ENCODE measurements around the gene SYT14. TPM values are rescaled to one million over a fixed set of nuclear protein-coding genes. Genes with fewer than 3 reads are reported as not detected.
"Not testable (repeated sequence)": the region's sequence is repeated elsewhere in the genome, so short reads cannot be mapped to it uniquely, and the experiment has no call there.

SYT14 gene
- total and polyA plus RNA-seq, 4 donors: 5.1 to 25.1 (median 7.7) TPM

GRCh38 chr1:209899948-209900347, 38.1 kb upstream of the SYT14 start:
- Histone ChIP-seq H3K27me3 (ENCODE audit: control insufficient read depth, insufficient read depth, low read length) (no peaks in the 10 kb centered on the region), H3K36me3 (ENCODE audit: control insufficient read depth, insufficient read depth, low read length) (no peaks in the 10 kb centered on the region), H3K27ac (ENCODE audit: low read depth, low read length) (no peak overlapping the region), H3K4me1 (ENCODE audit: control insufficient read depth, insufficient read depth, low read length) (no peaks in the 10 kb centered on the region), H3K9me3 (ENCODE audit: control insufficient read depth, insufficient read depth, low read length) (no peaks in the 10 kb centered on the region), H3K4me3 (ENCODE audit: low read depth, low read length) (no peak overlapping the region)
- 51% methylated on average over 2 of the region's 3 CpGs for WGBS (ENCODE audit: insufficient coverage)
- DNase-seq (ENCODE audit: low read depth in 4 of 6, low spot score in 6 of 6): no peak

DNA sequence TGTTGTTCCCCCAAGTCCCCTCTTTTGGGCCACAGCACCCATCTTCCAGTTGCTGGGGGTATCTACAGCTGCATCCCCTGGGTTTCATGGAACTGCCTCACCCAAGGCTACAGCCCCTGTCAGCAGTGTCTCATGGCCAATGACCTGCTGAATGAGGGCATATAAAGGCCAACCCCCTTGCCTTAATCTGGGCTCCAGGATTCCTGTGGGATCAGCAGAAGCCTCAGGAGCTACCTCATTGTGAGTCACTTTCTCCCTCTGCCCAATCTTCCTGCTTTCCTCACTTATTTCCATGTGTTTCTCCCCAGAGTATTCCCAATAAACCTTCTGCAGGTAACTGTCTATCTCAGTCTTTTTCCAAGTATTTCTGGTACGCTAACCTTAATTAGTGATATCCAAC, 37.3 kb upstream of the SYT14 start:
- no peak overlapping the region for H3K4me3 ChIP-seq (ENCODE audit: low read depth, low read length)
- no peak overlapping the region for H3K27ac ChIP-seq (ENCODE audit: low read depth, low read length)
- no peaks in the 10 kb centered on the region for H3K9me3 ChIP-seq (ENCODE audit: control insufficient read depth, insufficient read depth, low read length)
- DNase-seq (ENCODE audit: low read depth in 4 of 6, low spot score in 6 of 6): no peak
- no CpG with 5 or more reads among the region's 1 CpG for WGBS (ENCODE audit: insufficient coverage)
- H3K36me3 ChIP-seq (ENCODE audit: control insufficient read depth, insufficient read depth, low read length): no peaks in the 10 kb centered on the region
- no peaks in the 10 kb centered on the region for H3K27me3 ChIP-seq (ENCODE audit: control insufficient read depth, insufficient read depth, low read length)
- H3K4me1 ChIP-seq (ENCODE audit: control insufficient read depth, insufficient read depth, low read length): no peaks in the 10 kb centered on the region

DNA sequence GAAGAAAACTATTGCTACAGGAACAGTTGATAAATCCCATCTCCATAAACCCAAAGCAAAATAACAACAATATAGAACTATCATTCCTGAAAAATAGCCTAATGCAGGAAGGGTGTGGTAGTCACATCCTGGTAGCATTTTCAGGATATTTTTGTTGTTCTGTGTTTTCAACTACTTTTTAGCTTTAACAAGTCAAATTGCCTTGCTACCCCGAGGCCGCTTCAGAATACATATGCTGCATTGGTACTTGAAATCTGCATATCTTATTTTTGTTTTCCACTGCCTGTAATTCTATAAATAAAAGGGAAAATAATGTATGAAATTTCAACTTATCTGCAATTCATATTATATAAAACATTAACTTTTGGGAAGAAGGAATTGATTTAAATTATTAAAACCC, 36.8 kb upstream of the SYT14 start:
- Histone ChIP-seq H3K9me3 (ENCODE audit: control insufficient read depth, insufficient read depth, low read length) (no peaks in the 10 kb centered on the region), H3K27ac (ENCODE audit: low read depth, low read length) (no peak overlapping the region), H3K36me3 (ENCODE audit: control insufficient read depth, insufficient read depth, low read length) (no peaks in the 10 kb centered on the region), H3K4me1 (ENCODE audit: control insufficient read depth, insufficient read depth, low read length) (no peaks in the 10 kb centered on the region), H3K4me3 (ENCODE audit: low read depth, low read length) (no peak overlapping the region), H3K27me3 (ENCODE audit: control insufficient read depth, insufficient read depth, low read length) (no peaks in the 10 kb centered on the region)
- no peak for DNase-seq (ENCODE audit: low read depth in 4 of 6, low spot score in 6 of 6)
- WGBS (ENCODE audit: insufficient coverage): no CpG with 5 or more reads among the region's 2 CpGs

DNA sequence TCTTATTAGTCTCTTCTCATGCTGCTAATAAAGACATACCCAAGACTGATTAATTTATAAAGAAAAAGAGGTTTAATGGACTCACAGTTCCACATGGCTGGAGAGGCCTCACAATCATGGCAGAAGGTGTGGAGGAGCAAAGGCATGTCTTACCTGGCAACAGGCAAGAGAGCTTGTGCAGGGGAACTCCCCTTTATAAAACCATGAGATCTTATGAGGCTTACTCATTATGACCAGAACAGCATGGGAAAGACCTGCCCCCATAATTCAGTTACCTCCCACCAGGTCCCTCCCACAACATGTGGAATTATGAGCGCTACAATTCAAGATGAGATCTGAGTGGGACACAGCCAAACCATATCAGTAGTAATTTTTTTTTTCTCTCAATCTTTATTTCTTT, 33.2 kb upstream of the SYT14 start:
- H3K27ac ChIP-seq (ENCODE audit: low read depth, low read length); H3K36me3 ChIP-seq (ENCODE audit: control insufficient read depth, insufficient read depth, low read length); H3K9me3 ChIP-seq (ENCODE audit: control insufficient read depth, insufficient read depth, low read length); H3K27me3 ChIP-seq (ENCODE audit: control insufficient read depth, insufficient read depth, low read length); H3K4me1 ChIP-seq (ENCODE audit: control insufficient read depth, insufficient read depth, low read length); H3K4me3 ChIP-seq (ENCODE audit: low read depth, low read length); DNase-seq (ENCODE audit: low read depth in 4 of 6, low spot score in 6 of 6): not testable (repeated sequence)
- WGBS (ENCODE audit: insufficient coverage): no CpG with 5 or more reads among the region's 1 CpG

DNA sequence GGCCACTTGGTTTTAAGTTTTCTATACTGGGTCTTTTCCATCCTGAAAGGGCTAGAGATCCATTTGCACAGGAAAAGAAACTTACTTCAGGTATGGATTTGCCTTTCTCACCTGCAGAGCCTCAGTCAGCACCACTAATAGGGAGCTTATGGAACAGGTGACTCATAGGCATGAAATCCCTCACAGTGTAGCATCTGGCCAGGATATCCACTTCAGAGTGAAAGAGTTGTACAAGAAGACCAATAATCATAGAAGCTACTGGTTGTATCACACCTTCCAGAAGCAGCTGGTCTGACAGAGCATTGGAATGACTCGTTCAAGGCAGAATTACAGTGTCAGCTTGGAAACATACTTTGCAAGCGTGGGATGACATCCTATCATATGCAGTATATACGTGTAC, 26.3 kb upstream of the SYT14 start:
- Histone ChIP-seq H3K4me3 (ENCODE audit: low read depth, low read length) (no peak overlapping the region), H3K4me1 (ENCODE audit: control insufficient read depth, insufficient read depth, low read length) (no peaks in the 10 kb centered on the region), H3K27ac (ENCODE audit: low read depth, low read length) (no peak overlapping the region), H3K27me3 (ENCODE audit: control insufficient read depth, insufficient read depth, low read length) (peaks cover 3% of the 10 kb centered on the region), H3K36me3 (ENCODE audit: control insufficient read depth, insufficient read depth, low read length) (no peaks in the 10 kb centered on the region), H3K9me3 (ENCODE audit: control insufficient read depth, insufficient read depth, low read length) (no peaks in the 10 kb centered on the region)
- no peak for DNase-seq (ENCODE audit: low read depth in 4 of 6, low spot score in 6 of 6)
- WGBS (ENCODE audit: insufficient coverage): 80% methylated on average over 1 of the region's 3 CpGs

DNA sequence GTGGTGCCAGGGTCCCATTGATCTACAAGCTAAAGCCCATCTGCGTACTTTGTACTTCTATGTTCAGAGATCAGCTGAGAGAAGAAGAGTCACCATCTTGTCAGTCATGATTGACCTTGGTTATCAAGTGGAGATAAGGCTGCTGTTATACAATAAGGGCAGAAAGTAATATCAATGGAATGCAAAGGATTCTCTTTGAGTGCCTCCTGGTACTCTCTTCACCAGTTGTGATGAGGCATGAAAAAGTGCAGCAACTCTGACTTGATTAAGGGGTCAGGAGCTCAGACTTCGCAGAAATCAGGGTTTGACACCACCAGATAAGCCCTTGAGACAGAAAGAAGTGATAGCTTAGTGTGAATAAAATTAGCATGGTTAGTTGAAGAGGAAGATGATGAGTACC, 25.7 kb upstream of the SYT14 start:
- Histone ChIP-seq H3K36me3 (ENCODE audit: control insufficient read depth, insufficient read depth, low read length) (no peaks in the 10 kb centered on the region), H3K9me3 (ENCODE audit: control insufficient read depth, insufficient read depth, low read length) (no peaks in the 10 kb centered on the region), H3K27me3 (ENCODE audit: control insufficient read depth, insufficient read depth, low read length) (peaks cover 3% of the 10 kb centered on the region), H3K27ac (ENCODE audit: low read depth, low read length) (no peak overlapping the region), H3K4me3 (ENCODE audit: low read depth, low read length) (no peak overlapping the region), H3K4me1 (ENCODE audit: control insufficient read depth, insufficient read depth, low read length) (no peaks in the 10 kb centered on the region)
- no CpG with 5 or more reads among the region's 2 CpGs for WGBS (ENCODE audit: insufficient coverage)
- DNase-seq (ENCODE audit: low read depth in 4 of 6, low spot score in 6 of 6): no peak

DNA sequence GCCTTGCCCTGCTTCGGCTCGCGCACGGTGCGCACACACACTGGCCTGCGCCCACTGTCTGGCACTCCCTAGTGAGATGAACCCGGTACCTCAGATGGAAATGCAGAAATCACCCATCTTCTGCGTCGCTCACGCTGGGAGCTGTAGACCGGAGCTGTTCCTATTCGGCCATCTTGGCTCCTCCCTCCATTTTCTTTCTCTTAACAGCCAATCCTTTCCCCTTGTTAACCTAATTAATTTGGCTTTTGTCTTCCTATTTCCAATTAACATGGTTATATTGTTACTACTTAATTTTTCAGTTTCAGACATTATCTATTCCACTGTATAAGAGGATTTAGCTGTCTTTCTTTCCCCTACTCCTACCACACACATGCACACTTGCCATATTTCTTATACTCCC, 18.4 kb upstream of the SYT14 start:
- not testable (repeated sequence) for H3K27ac ChIP-seq (ENCODE audit: low read depth, low read length); H3K4me3 ChIP-seq (ENCODE audit: low read depth, low read length); H3K4me1 ChIP-seq (ENCODE audit: control insufficient read depth, insufficient read depth, low read length); DNase-seq (ENCODE audit: low read depth in 4 of 6, low spot score in 6 of 6); H3K27me3 ChIP-seq (ENCODE audit: control insufficient read depth, insufficient read depth, low read length); H3K36me3 ChIP-seq (ENCODE audit: control insufficient read depth, insufficient read depth, low read length); H3K9me3 ChIP-seq (ENCODE audit: control insufficient read depth, insufficient read depth, low read length)
- 67% methylated on average over 6 of the region's 12 CpGs for WGBS (ENCODE audit: insufficient coverage)

GRCh38 chr1:209920844-209921243, 17.2 kb upstream of the SYT14 start:
- no CpG with 5 or more reads among the region's 1 CpG for WGBS (ENCODE audit: insufficient coverage)
- Histone ChIP-seq H3K27ac (ENCODE audit: low read depth, low read length) (no peak overlapping the region), H3K4me1 (ENCODE audit: control insufficient read depth, insufficient read depth, low read length) (no peaks in the 10 kb centered on the region), H3K9me3 (ENCODE audit: control insufficient read depth, insufficient read depth, low read length) (no peaks in the 10 kb centered on the region), H3K36me3 (ENCODE audit: control insufficient read depth, insufficient read depth, low read length) (no peaks in the 10 kb centered on the region), H3K27me3 (ENCODE audit: control insufficient read depth, insufficient read depth, low read length) (no peaks in the 10 kb centered on the region), H3K4me3 (ENCODE audit: low read depth, low read length) (no peak overlapping the region)
- no peak for DNase-seq (ENCODE audit: low read depth in 4 of 6, low spot score in 6 of 6)

- Histone ChIP-seq H3K9me3 (ENCODE audit: control insufficient read depth, insufficient read depth, low read length) (no peaks in the 10 kb centered on the region), H3K4me1 (ENCODE audit: control insufficient read depth, insufficient read depth, low read length) (no peaks in the 10 kb centered on the region), H3K27ac (ENCODE audit: low read depth, low read length) (no peak overlapping the region), H3K4me3 (ENCODE audit: low read depth, low read length) (no peak overlapping the region), H3K36me3 (ENCODE audit: control insufficient read depth, insufficient read depth, low read length) (no peaks in the 10 kb centered on the region), H3K27me3 (ENCODE audit: control insufficient read depth, insufficient read depth, low read length) (no peaks in the 10 kb centered on the region)
- no peak for DNase-seq (ENCODE audit: low read depth in 4 of 6, low spot score in 6 of 6)
These were observed 13.6 kb upstream of the SYT14 start for GRCh38 chr1:209924390-209924789.

GRCh38 chr1:209926045-209926444, 12.0 kb upstream of the SYT14 start:
- H3K9me3 ChIP-seq (ENCODE audit: control insufficient read depth, insufficient read depth, low read length): no peaks in the 10 kb centered on the region
- no peaks in the 10 kb centered on the region for H3K36me3 ChIP-seq (ENCODE audit: control insufficient read depth, insufficient read depth, low read length)
- H3K27ac ChIP-seq (ENCODE audit: low read depth, low read length): no peak overlapping the region
- H3K27me3 ChIP-seq (ENCODE audit: control insufficient read depth, insufficient read depth, low read length): no peaks in the 10 kb centered on the region
- H3K4me1 ChIP-seq (ENCODE audit: control insufficient read depth, insufficient read depth, low read length): no peaks in the 10 kb centered on the region
- 14% methylated on average over 2 of the region's 3 CpGs for WGBS (ENCODE audit: insufficient coverage)
- peak in 3 of 6 donors; percentile 19 to 93 (median 48) for DNase-seq (ENCODE audit: low read depth in 4 of 6, low spot score in 6 of 6)
- no peak overlapping the region for H3K4me3 ChIP-seq (ENCODE audit: low read depth, low read length)

GRCh38 chr1:209927466-209927865, 10.6 kb upstream of the SYT14 start:
- no peaks in the 10 kb centered on the region for H3K9me3 ChIP-seq (ENCODE audit: control insufficient read depth, insufficient read depth, low read length)
- no peak for DNase-seq (ENCODE audit: low read depth in 4 of 6, low spot score in 6 of 6)
- no peaks in the 10 kb centered on the region for H3K36me3 ChIP-seq (ENCODE audit: control insufficient read depth, insufficient read depth, low read length)

More at GRCh38 chr1:209927466-209927865, 10.6 kb upstream of the SYT14 start:
- H3K27me3 ChIP-seq (ENCODE audit: control insufficient read depth, insufficient read depth, low read length): no peaks in the 10 kb centered on the region
- H3K4me3 ChIP-seq (ENCODE audit: low read depth, low read length): no peak overlapping the region
- no peaks in the 10 kb centered on the region for H3K4me1 ChIP-seq (ENCODE audit: control insufficient read depth, insufficient read depth, low read length)
- H3K27ac ChIP-seq (ENCODE audit: low read depth, low read length): no peak overlapping the region
